Measurements from ENCODE around the gene PYURF.

Gene PYURF

GRCh38 chr4:88478247-88478646 lies 45.3 kb downstream of the PYURF start:
- TF ChIP-seq EGR1 (IDR thresholded peaks at IDR 0.05) (no peak), RAD21 (IDR thresholded peaks at IDR 0.05; ENCODE audit: low read depth) (no peak), CREB1 (IDR thresholded peaks at IDR 0.05; ENCODE audit: low read depth) (no peak), CEBPB (IDR thresholded peaks at IDR 0.05) (no peak), USF1 (IDR thresholded peaks at IDR 0.05) (no peak), ZBTB7A (IDR thresholded peaks at IDR 0.05; ENCODE audit: low read depth) (no peak), TEAD4 (IDR thresholded peaks at IDR 0.05) (no peak), TAF1 (IDR thresholded peaks at IDR 0.05; ENCODE audit: low read depth) (no peak), EP300 (IDR thresholded peaks at IDR 0.05; ENCODE audit: borderline replicate concordance) (no peak), FOXM1 (IDR thresholded peaks at IDR 0.05; ENCODE audit: borderline replicate concordance, low read depth) (no peak), YY1 (IDR thresholded peaks at IDR 0.05; ENCODE audit: low read depth) (no peak), NFIC (IDR thresholded peaks at IDR 0.05) (no peak)
- TF ChIP-seq, protein P1, sequence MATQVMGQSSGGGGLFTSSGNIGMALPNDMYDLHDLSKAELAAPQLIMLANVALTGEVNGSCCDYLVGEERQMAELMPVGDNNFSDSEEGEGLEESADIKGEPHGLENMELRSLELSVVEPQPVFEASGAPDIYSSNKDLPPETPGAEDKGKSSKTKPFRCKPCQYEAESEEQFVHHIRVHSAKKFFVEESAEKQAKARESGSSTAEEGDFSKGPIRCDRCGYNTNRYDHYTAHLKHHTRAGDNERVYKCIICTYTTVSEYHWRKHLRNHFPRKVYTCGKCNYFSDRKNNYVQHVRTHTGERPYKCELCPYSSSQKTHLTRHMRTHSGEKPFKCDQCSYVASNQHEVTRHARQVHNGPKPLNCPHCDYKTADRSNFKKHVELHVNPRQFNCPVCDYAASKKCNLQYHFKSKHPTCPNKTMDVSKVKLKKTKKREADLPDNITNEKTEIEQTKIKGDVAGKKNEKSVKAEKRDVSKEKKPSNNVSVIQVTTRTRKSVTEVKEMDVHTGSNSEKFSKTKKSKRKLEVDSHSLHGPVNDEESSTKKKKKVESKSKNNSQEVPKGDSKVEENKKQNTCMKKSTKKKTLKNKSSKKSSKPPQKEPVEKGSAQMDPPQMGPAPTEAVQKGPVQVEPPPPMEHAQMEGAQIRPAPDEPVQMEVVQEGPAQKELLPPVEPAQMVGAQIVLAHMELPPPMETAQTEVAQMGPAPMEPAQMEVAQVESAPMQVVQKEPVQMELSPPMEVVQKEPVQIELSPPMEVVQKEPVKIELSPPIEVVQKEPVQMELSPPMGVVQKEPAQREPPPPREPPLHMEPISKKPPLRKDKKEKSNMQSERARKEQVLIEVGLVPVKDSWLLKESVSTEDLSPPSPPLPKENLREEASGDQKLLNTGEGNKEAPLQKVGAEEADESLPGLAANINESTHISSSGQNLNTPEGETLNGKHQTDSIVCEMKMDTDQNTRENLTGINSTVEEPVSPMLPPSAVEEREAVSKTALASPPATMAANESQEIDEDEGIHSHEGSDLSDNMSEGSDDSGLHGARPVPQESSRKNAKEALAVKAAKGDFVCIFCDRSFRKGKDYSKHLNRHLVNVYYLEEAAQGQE (IDR thresholded peaks at IDR 0.05; ENCODE audit: low read depth), result no peak

- no peak for TF ChIP-seq CREB1 (IDR thresholded peaks at IDR 0.05; ENCODE audit: low read depth)
- TF ChIP-seq RAD21 (IDR thresholded peaks at IDR 0.05; ENCODE audit: low read depth), result no peak
- TF ChIP-seq FOXM1 (IDR thresholded peaks at IDR 0.05; ENCODE audit: borderline replicate concordance, low read depth), result no peak
- no peak for TF ChIP-seq USF1 (IDR thresholded peaks at IDR 0.05)
- TF ChIP-seq EGR1 (IDR thresholded peaks at IDR 0.05), result no peak
- TF ChIP-seq EP300 (IDR thresholded peaks at IDR 0.05; ENCODE audit: borderline replicate concordance), result no peak
- no peak for TF ChIP-seq MAX (IDR thresholded peaks at IDR 0.05)
- no peak for TF ChIP-seq CEBPB (IDR thresholded peaks at IDR 0.05)
- TF ChIP-seq YY1 (IDR thresholded peaks at IDR 0.05; ENCODE audit: low read depth), result no peak
- TF ChIP-seq, protein P1 (IDR thresholded peaks at IDR 0.05; ENCODE audit: low read depth), result no peak
- TF ChIP-seq TEAD4 (IDR thresholded peaks at IDR 0.05), result no peak
- TF ChIP-seq ZBTB7A (IDR thresholded peaks at IDR 0.05; ENCODE audit: low read depth), result no peak
These were observed 46.2 kb downstream of the PYURF start for GRCh38 chr4:88477229-88477860.

All from Ishikawa (cell line).